Right lobe of liver (tissue), 4 donors: ENCODE measurements around the gene LEMD1.

ENCODE experiments used
- CTCF ChIP-seq, 4 donors: fragments of 200-600 bp in 3 of 4; fragments of 450-650 bp in 1 of 4; IDR thresholded peaks; one replicate each; pipeline versions ENCODE4 v1.5.1 to v1.8.0; 2016 to 2022; ENCODE audit warnings: antibody characterized with exemption in 4 of 4, mild to moderate bottlenecking in 2 of 4
- POLR2A ChIP-seq: fragments of 450-650 bp; IDR thresholded peaks from one replicate; pipeline ENCODE4 v1.6.1; 2017; ENCODE audit warnings: antibody characterized with exemption, mild to moderate bottlenecking
- donor health status: DM: no; HTN: no; CAD: no.
- donor health status: DM: no; HTN: no; CAD: no.
- donor health status: DM: no; HTN: yes; CAD: no.

- no peak for TF ChIP-seq CTCF (IDR thresholded peaks at IDR 0.05)
- no peak for TF ChIP-seq POLR2A
Measured at GRCh38 chr1:205392650-205393049, 29.2 kb downstream of the LEMD1 start.
